Stimulated activated CD8-positive, alpha-beta memory T cell treated with anti-CD3 and anti-CD28 coated beads, Interleukin-4, amount 100 ng/mL, for 24 hours (primary cell): ENCODE results near the gene PALD1.

Experiments used
- DNase-seq: peaks from one replicate; pipeline ENCODE4 v3.0.0-alpha.2; 2020; ENCODE audit warnings: low read depth

The PALD1 gene

GRCh38 chr10:70478191-70479164 is at the start of gene PALD1:
PALD1 (plus strand) TSS chr10:70478767; CDS start chr10:70525952, 47,185 bp downstream.
- DNase-seq: peak; percentile 28

- no peak for DNase-seq
These were observed 47.8 kb upstream of the PALD1 start for GRCh38 chr10:70430493-70431445.

- no peak for DNase-seq
These were observed 46.5 kb upstream of the PALD1 start for GRCh38 chr10:70432101-70432500.

GRCh38 chr10:70432561-70433263 is 45.9 kb upstream of the PALD1 start:
- no peak for DNase-seq

GRCh38 chr10:70433581-70434280 is 44.8 kb upstream of the PALD1 start:
- no peak for DNase-seq

- DNase-seq: no peak
These were observed 43.1 kb upstream of the PALD1 start for GRCh38 chr10:70435241-70436085.

GRCh38 chr10:70437721-70438120 is 40.8 kb upstream of the PALD1 start:
- no peak for DNase-seq

- no peak for DNase-seq
These were observed 38.0 kb upstream of the PALD1 start for GRCh38 chr10:70440296-70441160.

- no peak for DNase-seq
These were observed 37.2 kb upstream of the PALD1 start, which contains the start of gene NODAL for GRCh38 chr10:70441161-70441894. NODAL (minus strand) TSS chr10:70441681; CDS start chr10:70441667, 14 bp downstream.

GRCh38 chr10:70441895-70442309 is 36.7 kb upstream of the PALD1 start:
- no peak for DNase-seq

- DNase-seq: no peak
These were observed 36.1 kb upstream of the PALD1 start for GRCh38 chr10:70442332-70442988.

GRCh38 chr10:70444744-70445143 is 33.8 kb upstream of the PALD1 start:
- no peak for DNase-seq

GRCh38 chr10:70445718-70446657 is 32.6 kb upstream of the PALD1 start:
- no peak for DNase-seq

- no peak for DNase-seq
These were observed 30.3 kb upstream of the PALD1 start for GRCh38 chr10:70448236-70448635.

- no peak for DNase-seq
These were observed 23.3 kb upstream of the PALD1 start for GRCh38 chr10:70455213-70455630.

GRCh38 chr10:70456164-70456563 is 22.4 kb upstream of the PALD1 start:
- no peak for DNase-seq
